Left ventricle myocardium superior (tissue), 1 donor: Measurements from ENCODE around the gene FAM170B. TPM values are rescaled to one million over a fixed set of nuclear protein-coding genes. Genes with fewer than 3 reads are reported as not detected.

Source experiments
- ATAC-seq: fragments of 200-7000 bp; cut with Tn5 transposase; one replicate; pipeline ENCODE4 v1.9.1; 2020; ENCODE audit warnings: mild to moderate bottlenecking, moderate library complexity
- DNase-seq: peaks from one replicate; pipeline ENCODE4 v3.0.0-alpha.2; 2020
- intact Hi-C: fragments of 100-400 bp; cut with micrococcal nuclease; formaldehyde crosslinking; loops from one replicate; pipeline ENCODE4 v1.11.0; 2022
- long read RNA-seq: library from polyadenylated mRNA; unstranded; transcript quantifications from one replicate; pipeline ENCODE4 v2.0.0, GENCODE V29; 2021
- total RNA-seq: library from RNA; stranded (reverse); fragmentation: NEBNext Ultra II Directional; extraction: Animal tissue kit (Norgen Biotek cat#: 25700); gene quantifications from one replicate; pipeline ENCODE4 v1.2.1, GENCODE V29; 2021
- donor health status: DM: no; HTN: yes; CAD: no; lungs with severe emphysema.

The FAM170B gene
- not detected for total RNA-seq
- long read RNA-seq: 0 reads

GRCh38 chr10:49133706-49134248 lies at the start of gene FAM170B:
Gene FAM170B (minus strand): TSS chr10:49134021. CDS start chr10:49133918, 103 bp downstream.
- intact Hi-C loops: no loop called here
- peak; percentile 49 for ATAC-seq
- DNase-seq: no peak

GRCh38 chr10:49182776-49183175 lies 49.0 kb upstream of the FAM170B start:
- no peak for ATAC-seq
- no peak for DNase-seq
- intact Hi-C loops: no loop called here

- intact Hi-C loops: no loop called here
- DNase-seq (no peak), ATAC-seq (no peak)
These were observed 46.6 kb upstream of the FAM170B start for GRCh38 chr10:49180444-49180860.

GRCh38 chr10:49179699-49180443 lies 46.0 kb upstream of the FAM170B start:
- ATAC-seq (no peak), DNase-seq (no peak)
- intact Hi-C loops: no loop called here

GRCh38 chr10:49178489-49179471 lies 45.0 kb upstream of the FAM170B start:
- intact Hi-C loops: no loop called here
- no peak for DNase-seq
- no peak for ATAC-seq

- intact Hi-C loops: no loop called here
- DNase-seq (peak; percentile 67), ATAC-seq (peak; percentile 92)
These were observed 43.9 kb upstream of the FAM170B start for GRCh38 chr10:49177391-49178355.

GRCh38 chr10:49176310-49177268 lies 42.8 kb upstream of the FAM170B start:
- intact Hi-C loops: no loop called here
- ATAC-seq (peak; percentile 74), DNase-seq (peak; percentile 52)

GRCh38 chr10:49175587-49176309 lies 41.9 kb upstream of the FAM170B start:
- intact Hi-C loops: no loop called here
- DNase-seq (no peak), ATAC-seq (no peak)

GRCh38 chr10:49174926-49175500 lies 41.2 kb upstream of the FAM170B start:
- no peak for DNase-seq
- ATAC-seq: no peak
- intact Hi-C loops: no loop called here

GRCh38 chr10:49174261-49174925 lies 40.6 kb upstream of the FAM170B start:
- intact Hi-C loops: no loop called here
- DNase-seq: no peak
- ATAC-seq: no peak

GRCh38 chr10:49173853-49174252 lies 40.0 kb upstream of the FAM170B start:
- intact Hi-C loops: no loop called here
- DNase-seq: no peak
- no peak for ATAC-seq

GRCh38 chr10:49173201-49173772 lies 39.5 kb upstream of the FAM170B start:
- ATAC-seq: no peak
- DNase-seq: no peak
- intact Hi-C loops: no loop called here

GRCh38 chr10:49172777-49173132 lies 38.9 kb upstream of the FAM170B start:
- intact Hi-C loops: no loop called here
- DNase-seq (no peak), ATAC-seq (no peak)

- intact Hi-C loops: no loop called here
- DNase-seq (no peak), ATAC-seq (no peak)
These were observed 38.4 kb upstream of the FAM170B start for GRCh38 chr10:49172061-49172776.

GRCh38 chr10:49171326-49172060 lies 37.7 kb upstream of the FAM170B start:
- intact Hi-C loops: no loop called here
- no peak for ATAC-seq
- DNase-seq: no peak
